ENCODE measurements around the gene PTPRG.

PTPRG gene

GRCh38 chr3:61841111-61841845 lies 279.9 kb downstream of the PTPRG start:
- no peak overlapping the region for H3K4me3 ChIP-seq (ENCODE audit: low read length)
- no peak for DNase-seq (ENCODE audit: low read depth)
- no peak for TF ChIP-seq CTCF (IDR thresholded peaks at IDR 0.05; ENCODE audit: insufficient read depth, low read depth, low read length, missing control alignments)

GRCh38 chr3:61841988-61842387 lies 280.6 kb downstream of the PTPRG start:
- no peak for TF ChIP-seq CTCF (IDR thresholded peaks at IDR 0.05; ENCODE audit: insufficient read depth, low read depth, low read length, missing control alignments)
- H3K4me3 ChIP-seq (ENCODE audit: low read length) = no peak overlapping the region
- no peak for DNase-seq (ENCODE audit: low read depth)

- DNase-seq (ENCODE audit: low read depth) = no peak
- H3K4me3 ChIP-seq (ENCODE audit: low read length) = no peak overlapping the region
- no peak for TF ChIP-seq CTCF (IDR thresholded peaks at IDR 0.05; ENCODE audit: insufficient read depth, low read depth, low read length, missing control alignments)
These were observed 283.0 kb downstream of the PTPRG start for GRCh38 chr3:61844346-61844745.

DNA sequence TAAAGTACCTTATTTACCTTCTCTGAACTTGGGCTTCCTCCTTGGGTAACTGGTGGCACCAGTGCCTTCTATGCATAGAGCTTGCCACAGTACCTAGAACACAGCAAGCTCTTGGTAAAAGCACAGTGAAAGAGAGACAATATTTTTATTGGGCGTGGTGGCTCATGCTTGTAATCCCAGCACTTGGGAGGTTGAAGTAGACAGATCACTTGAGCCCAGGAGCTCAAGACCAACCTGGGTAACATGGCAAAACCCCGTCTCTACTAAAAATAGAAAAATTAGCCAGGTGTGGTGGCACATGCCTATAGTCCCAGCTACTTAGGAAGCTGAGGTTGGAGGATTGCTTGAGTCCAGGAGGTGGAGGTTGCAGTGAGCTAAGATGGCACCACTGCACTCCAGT lies 285.1 kb downstream of the PTPRG start:
- TF ChIP-seq CTCF (IDR thresholded peaks at IDR 0.05; ENCODE audit: insufficient read depth, low read depth, low read length, missing control alignments) = no peak
- no peak for DNase-seq (ENCODE audit: low read depth)

DNA sequence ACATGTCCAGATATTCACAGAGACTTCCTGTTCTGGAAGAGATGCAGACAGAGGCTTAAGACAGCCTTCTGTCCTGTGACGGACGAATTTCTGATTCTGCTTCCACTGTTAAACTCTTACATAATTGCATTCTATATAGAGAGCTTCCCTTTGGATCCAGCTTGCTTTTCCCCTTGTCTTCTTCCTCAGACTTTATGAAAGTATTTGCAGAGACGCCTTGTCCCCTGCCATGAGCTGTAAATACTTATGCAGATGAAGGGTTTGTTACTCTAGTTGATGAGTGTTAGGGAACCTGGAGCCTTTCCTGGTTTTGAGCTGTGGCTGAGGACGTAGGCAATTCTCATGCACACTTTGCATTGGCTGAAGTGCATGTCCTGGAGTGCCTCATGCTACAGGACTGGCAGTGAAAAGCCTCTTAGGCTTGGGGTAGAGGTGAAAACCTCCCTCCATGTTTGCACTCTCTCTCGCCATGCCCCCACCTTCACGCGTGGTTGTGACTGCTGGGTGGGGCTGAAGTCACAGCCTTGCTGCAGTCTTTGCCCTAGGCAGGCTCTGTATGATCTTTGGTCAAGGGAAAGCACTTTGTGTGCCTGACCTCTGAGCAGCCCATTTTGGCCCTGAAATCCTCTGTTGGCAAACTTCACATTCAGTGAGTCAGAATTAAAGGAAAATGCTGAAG lies 286.6 kb downstream of the PTPRG start:
- no peak overlapping the region for H3K4me3 ChIP-seq (ENCODE audit: low read length)
- DNase-seq (ENCODE audit: low read depth) = no peak
- no peak for TF ChIP-seq CTCF (IDR thresholded peaks at IDR 0.05; ENCODE audit: insufficient read depth, low read depth, low read length, missing control alignments)

More for the DNA sequence above, 285.1 kb downstream of the PTPRG start:
- no peak overlapping the region for H3K4me3 ChIP-seq (ENCODE audit: low read length)

DNA sequence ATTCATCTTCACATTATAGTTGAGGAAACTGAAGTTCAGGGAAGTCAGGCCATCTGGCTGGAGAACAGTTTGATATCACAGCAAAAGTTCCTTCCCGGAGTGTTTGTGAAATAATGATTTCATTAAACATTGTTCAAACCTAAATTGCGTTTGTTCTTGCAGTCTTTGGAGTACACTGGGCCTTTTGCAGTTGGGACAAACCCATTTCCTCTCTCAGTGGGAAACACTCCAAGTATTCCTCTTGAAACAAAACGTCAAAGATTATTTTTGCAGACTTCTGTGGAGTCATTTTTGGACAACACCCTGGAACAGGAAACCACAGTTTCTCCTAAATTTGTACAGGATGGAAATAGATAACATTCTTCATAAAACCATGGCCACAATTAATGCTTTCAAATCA lies 287.5 kb downstream of the PTPRG start:
- no peak for TF ChIP-seq CTCF (IDR thresholded peaks at IDR 0.05; ENCODE audit: insufficient read depth, low read depth, low read length, missing control alignments)
- DNase-seq (ENCODE audit: low read depth) = no peak
- H3K4me3 ChIP-seq (ENCODE audit: low read length) = no peak overlapping the region
